Endothelial cell of umbilical vein (primary cell): ENCODE results near the gene GALNT9. TPM values are rescaled to one million over a fixed set of nuclear protein-coding genes. Genes with fewer than 3 reads are reported as not detected.
A peak's percentile ranks its signal among the peaks of the same experiment; 100 is the strongest.

Experiments used
- BruUV-seq: library from RNA; stranded (reverse); fragments of 400-500 nt; replicated peaks from 2 replicates; lab custom pipeline; 2021; lab: Mats Ljungman, UMichigan
- CTCF ChIA-PET: fragments of 300-600, 350-600 bp; sonication (Branson Sonifier 250); formaldehyde crosslinking; loops from one replicate; lab custom pipeline; 2021; ENCODE audit warnings: antibody characterized with exemption, inconsistent platforms; lab: Charles Lee
- POLR2A ChIA-PET: fragments of 300-600, 350-600 bp; sonication (Branson Sonifier 250); formaldehyde crosslinking; loops from one replicate; lab custom pipeline; 2021; ENCODE audit warnings: antibody characterized with exemption, inconsistent platforms; lab: Charles Lee
- DNase-seq: peaks from one replicate; pipeline ENCODE4 v3.0.0-alpha.2; 2011; ENCODE audit warnings: low read depth, low spot score
- FAIRE-seq: peaks from 2 replicates; lab custom pipeline; 2011; peaks lifted over from hg19 to GRCh38; lab: Jason Lieb, UNC
- H2AFZ ChIP-seq: 2 replicates; pipeline ENCODE4 v1.6.0; 2012; ENCODE audit warnings: low read depth, low read length, control low read depth, inconsistent platforms
- H3K27ac ChIP-seq: 2 replicates; pipeline ENCODE4 v1.5.1; 2011; ENCODE audit warnings: low read depth, mild to moderate bottlenecking, control low read depth, low read length, moderate library complexity; ENCODE audit not compliant: insufficient read depth
- H3K27me3 ChIP-seq, 2 experiments: 2 replicates each; pipeline versions ENCODE4 v1.6.0 to v1.6.1; 2011; ENCODE audit warnings: low read length in 2 of 2, mixed read lengths in 1 of 2; ENCODE audit not compliant: control insufficient read depth in 2 of 2, insufficient read depth in 2 of 2
- H3K36me3 ChIP-seq, 2 experiments: 2 replicates in 1 of 2; 3 replicates in 1 of 2; pipeline ENCODE4 v1.5.1; 2011; ENCODE audit warnings: low read length in 2 of 2, mild to moderate bottlenecking in 1 of 2, moderate library complexity in 1 of 2; ENCODE audit not compliant: control insufficient read depth in 2 of 2, insufficient read depth in 2 of 2; ENCODE audit errors: extremely low read depth in 1 of 2
- H3K4me1 ChIP-seq: 3 replicates; pipeline ENCODE4 v1.5.1; 2011; ENCODE audit warnings: mild to moderate bottlenecking, low read length; ENCODE audit not compliant: control insufficient read depth, insufficient read depth; ENCODE audit errors: extremely low read depth
- H3K4me2 ChIP-seq: 2 replicates; pipeline ENCODE4 v1.6.1; 2011; ENCODE audit warnings: low read length, control low read depth, mixed read lengths; ENCODE audit not compliant: insufficient read depth
- H3K4me3 ChIP-seq, 3 experiments: fragments of 200-600 bp in 1 of 3; sonication (generic), shearing (Covaris generic) in 1 of 3; replicated peaks in 1 of 3; 2 replicates each; pipeline ENCODE4 v1.5.1; 2011 to 2016; ENCODE audit warnings: control low read depth in 3 of 3, low read length in 3 of 3, mild to moderate bottlenecking in 2 of 3, inconsistent platforms in 1 of 3, low read depth in 1 of 3, moderate library complexity in 1 of 3; ENCODE audit not compliant: insufficient read depth in 1 of 3
- H3K79me2 ChIP-seq: 2 replicates; pipeline ENCODE4 v1.6.0; 2012; ENCODE audit warnings: low read length, inconsistent platforms; ENCODE audit not compliant: control insufficient read depth, insufficient read depth
- H3K9ac ChIP-seq: replicated peaks from 2 replicates; pipeline ENCODE3; 2011; ENCODE audit warnings: low read length, control low read depth; ENCODE audit not compliant: insufficient read depth; ENCODE audit errors: extremely low read depth
- H3K9me1 ChIP-seq: replicated peaks from 3 replicates; pipeline ENCODE4 v1.6.0; 2011; ENCODE audit warnings: mild to moderate bottlenecking, low read length; ENCODE audit not compliant: control insufficient read depth, insufficient read depth; ENCODE audit errors: extremely low read depth
- H3K9me3 ChIP-seq: replicated peaks from 2 replicates; pipeline ENCODE4 v1.5.1; 2012; ENCODE audit warnings: low read length, inconsistent platforms; ENCODE audit not compliant: control insufficient read depth, insufficient read depth
- H4K20me1 ChIP-seq: replicated peaks from 2 replicates; pipeline ENCODE3; 2011; ENCODE audit warnings: mild to moderate bottlenecking, low read length; ENCODE audit not compliant: control insufficient read depth, insufficient read depth; ENCODE audit errors: extremely low read depth
- CTCF ChIP-seq, 2 donors: IDR thresholded peaks; 1 replicate in 1 of 2; 2 replicates in 1 of 2; pipeline ENCODE4 v1.5.1; 2011; ENCODE audit warnings: low read length in 2 of 2, mild to moderate bottlenecking in 2 of 2, moderate library complexity in 2 of 2, control low read depth in 1 of 2, inconsistent platforms in 1 of 2, low read depth in 1 of 2; ENCODE audit not compliant: insufficient read depth in 1 of 2; ENCODE audit errors: extremely low read depth in 1 of 2
- JUN ChIP-seq: IDR thresholded peaks from 2 replicates; pipeline ENCODE4 v1.6.1; 2011; ENCODE audit warnings: borderline replicate concordance, low read depth; ENCODE audit not compliant: insufficient read length, insufficient read depth
- dilution Hi-C: fragments of 300-500 bp; cut with MboI; formaldehyde crosslinking; loops from one replicate; pipeline ENCODE4 v1.15.0; 2019; ENCODE audit warnings: low sequenced_read_pairs; ENCODE audit not compliant: extremely low pct_ligation_motif_present
- intact Hi-C: fragments of 100-400 bp; cut with micrococcal nuclease; formaldehyde crosslinking; loops from one replicate; pipeline ENCODE4 v1.10.0; 2022
- polyA plus RNA-seq, 4 experiments: library from polyadenylated mRNA; depleted of rRNA in 3 of 4; stranded (reverse) in 3 of 4; unstranded in 1 of 4; fragments of >200 nt; gene quantifications; 2 replicates each; pipeline versions ENCODE4 v1.2.1 to v1.2.3, GENCODE V29; 2011 to 2012; ENCODE audit warnings: missing spikeins in 1 of 4
- total RNA-seq: library from RNA; stranded (reverse); gene quantifications from 2 replicates; pipeline ENCODE4 v1.2.3, GENCODE V29; 2021

GALNT9 gene
- total and polyA plus RNA-seq, 2 donors (not counting 3 experiments of a cell fraction or from before 2014, with no cell fraction given) = 0.14 to 0.73 TPM

GRCh38 chr12:132284071-132284826 is 45.1 kb downstream of the GALNT9 start:
- no peak overlapping the region for H3K4me2 ChIP-seq
- H3K9me1 ChIP-seq = no peaks in the 10 kb centered on the region
- FAIRE-seq = no peak
- no peak overlapping the region for H3K4me3 ChIP-seq
- dilution Hi-C loops (no loop called here), intact Hi-C loops (no loop called here)
- H4K20me1 ChIP-seq = no peaks in the 10 kb centered on the region
- peak; percentile 15 for DNase-seq
- H3K9ac ChIP-seq = no peak overlapping the region
- CTCF ChIA-PET = interaction anchor here (0.7 to 3.2 kb wide), 10 partner anchors 8 to 277 kb away, joined by 3 to 20 read pairs (median 3); partner anchors contain the start of gene GALNT9
- POLR2A ChIA-PET = no interaction called here
- H3K79me2 ChIP-seq = no peaks in the 10 kb centered on the region
- no peak for TF ChIP-seq JUN
- TF ChIP-seq CTCF (IDR thresholded peaks at IDR 0.05; ENCODE audit: extremely low read depth in 1 of 2, insufficient read depth in 1 of 2, low read depth in 1 of 2, low read length in 2 of 2) = peak; percentile 12 to 35
- BruUV-seq = no TSS peak
- no peak overlapping the region for H2AFZ ChIP-seq
- H3K9me3 ChIP-seq = no peaks in the 10 kb centered on the region
- H3K27ac ChIP-seq = no peak overlapping the region
- H3K27me3 ChIP-seq = no peaks in the 10 kb centered on the region
- H3K36me3 ChIP-seq = no peaks in the 10 kb centered on the region
- no peaks in the 10 kb centered on the region for H3K4me1 ChIP-seq
